Calu3 (cell line): ENCODE data around the gene CHST5. TPM values are rescaled to one million over a fixed set of nuclear protein-coding genes. Genes with fewer than 3 reads are reported as not detected.
"Not testable (repeated sequence)": the region's sequence is repeated elsewhere in the genome, so short reads cannot be mapped to it uniquely, and the experiment has no call there.

Experiments used
- BruUV-seq: library from RNA; stranded (reverse); fragments of 400-500 nt; replicated peaks from 2 replicates; lab custom pipeline; 2021; lab: Mats Ljungman, UMichigan
- CTCF ChIA-PET: fragments of 300-600 bp; sonication (Branson Sonifier 250); formaldehyde crosslinking; loops from one replicate; lab custom pipeline; 2022; ENCODE audit warnings: antibody characterized with exemption; lab: Charles Lee
- DNase-seq: peaks from one replicate; pipeline ENCODE4 v3.0.0; 2022
- H3K27ac Mint-ChIP-seq: one replicate; pipeline ENCODE4 v1.8.0; 2022; ENCODE audit warnings: mixed read lengths; ENCODE audit not compliant: unreplicated experiment
- H3K27me3 Mint-ChIP-seq: one replicate; pipeline ENCODE4 v1.8.0; 2022; ENCODE audit warnings: mixed read lengths; ENCODE audit not compliant: unreplicated experiment
- H3K36me3 Mint-ChIP-seq: one replicate; pipeline ENCODE4 v1.8.0; 2022; ENCODE audit warnings: mild to moderate bottlenecking, moderate library complexity, mixed read lengths; ENCODE audit not compliant: insufficient read depth, unreplicated experiment
- H3K4me1 Mint-ChIP-seq: one replicate; pipeline ENCODE4 v1.8.0; 2022; ENCODE audit warnings: mild to moderate bottlenecking, low read depth, mixed read lengths; ENCODE audit not compliant: unreplicated experiment
- H3K4me3 Mint-ChIP-seq: one replicate; pipeline ENCODE4 v1.8.0; 2022; ENCODE audit warnings: mild to moderate bottlenecking, low read depth, moderate library complexity, mixed read lengths; ENCODE audit not compliant: unreplicated experiment
- H3K9me3 Mint-ChIP-seq: one replicate; pipeline ENCODE4 v1.8.0; 2022; ENCODE audit warnings: low read depth, mixed read lengths; ENCODE audit not compliant: unreplicated experiment
- intact Hi-C: fragments of 100-400 bp; cut with micrococcal nuclease; formaldehyde crosslinking; loops from one replicate; pipeline ENCODE4 v1.10.0; 2022; ENCODE audit not compliant: unreplicated experiment
- total RNA-seq: library from RNA; stranded (reverse); gene quantifications from 2 replicates; pipeline ENCODE4 v1.2.3, GENCODE V29; 2022
- TF ChIP-seq, protein P1 (sequence below): fragments of 200-600 bp; IDR thresholded peaks from one replicate; pipeline ENCODE4 v1.8.0; 2022; ENCODE audit warnings: antibody characterized with exemption; ENCODE audit not compliant: unreplicated experiment

CHST5 gene
- total RNA-seq, 1 experiment from 2014 or later: 0.64 TPM

DNA sequence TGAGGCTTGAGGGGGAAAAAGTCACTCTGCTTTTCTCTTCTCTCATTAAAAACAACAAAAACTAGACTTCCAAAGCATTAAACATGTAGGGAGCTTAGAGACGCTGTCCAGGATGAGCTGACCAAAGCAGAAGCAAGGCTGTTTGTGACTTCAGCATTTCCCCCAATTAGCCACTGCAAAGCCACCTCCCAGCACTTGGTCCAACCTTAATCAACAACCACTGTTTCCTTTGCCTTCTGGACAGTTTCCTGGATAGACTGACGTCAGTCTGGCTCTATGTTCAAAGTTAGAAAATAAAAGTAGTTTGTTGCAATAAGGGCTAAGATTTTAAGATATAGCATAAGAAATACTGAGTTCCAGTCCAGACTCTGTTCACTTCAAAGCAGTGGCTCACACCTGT lies 17.0 kb upstream of the CHST5 start:
- TF ChIP-seq, protein P1, sequence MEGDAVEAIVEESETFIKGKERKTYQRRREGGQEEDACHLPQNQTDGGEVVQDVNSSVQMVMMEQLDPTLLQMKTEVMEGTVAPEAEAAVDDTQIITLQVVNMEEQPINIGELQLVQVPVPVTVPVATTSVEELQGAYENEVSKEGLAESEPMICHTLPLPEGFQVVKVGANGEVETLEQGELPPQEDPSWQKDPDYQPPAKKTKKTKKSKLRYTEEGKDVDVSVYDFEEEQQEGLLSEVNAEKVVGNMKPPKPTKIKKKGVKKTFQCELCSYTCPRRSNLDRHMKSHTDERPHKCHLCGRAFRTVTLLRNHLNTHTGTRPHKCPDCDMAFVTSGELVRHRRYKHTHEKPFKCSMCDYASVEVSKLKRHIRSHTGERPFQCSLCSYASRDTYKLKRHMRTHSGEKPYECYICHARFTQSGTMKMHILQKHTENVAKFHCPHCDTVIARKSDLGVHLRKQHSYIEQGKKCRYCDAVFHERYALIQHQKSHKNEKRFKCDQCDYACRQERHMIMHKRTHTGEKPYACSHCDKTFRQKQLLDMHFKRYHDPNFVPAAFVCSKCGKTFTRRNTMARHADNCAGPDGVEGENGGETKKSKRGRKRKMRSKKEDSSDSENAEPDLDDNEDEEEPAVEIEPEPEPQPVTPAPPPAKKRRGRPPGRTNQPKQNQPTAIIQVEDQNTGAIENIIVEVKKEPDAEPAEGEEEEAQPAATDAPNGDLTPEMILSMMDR: no peak
- CTCF ChIA-PET: interaction anchor here (0.7 to 1.3 kb wide), 3 partner anchors 88 to 1799 kb away, joined by 4 to 7 read pairs (median 6); partner anchors contain the start of gene TMEM170A

DNA sequence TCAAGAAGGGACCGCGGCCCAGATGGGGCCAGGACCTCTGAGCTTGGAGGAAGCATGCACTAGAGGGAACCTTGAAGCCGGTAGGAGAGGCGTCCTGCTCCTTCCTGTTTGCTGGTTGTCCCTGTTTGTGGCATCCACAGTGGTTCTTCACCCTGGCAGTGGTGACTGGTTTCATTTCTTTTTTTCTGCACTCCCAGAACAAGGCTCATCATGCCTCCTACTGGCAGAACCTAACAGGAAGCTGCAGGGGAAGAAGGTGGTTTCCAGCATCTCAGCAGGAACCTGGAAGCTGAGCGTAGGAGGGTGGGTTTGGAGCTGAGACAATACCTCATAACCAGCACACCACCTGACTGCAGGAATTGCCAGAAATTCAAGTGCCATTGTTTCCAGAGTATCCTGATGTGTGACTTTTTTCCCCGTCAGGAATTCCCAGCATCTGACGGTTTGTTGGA lies 14.3 kb upstream of the CHST5 start:
- CTCF ChIA-PET: interaction anchor here (0.6 to 1.3 kb wide), 7 partner anchors 15 to 214 kb away, joined by 3 to 4 read pairs (median 3); no protein-coding TSS in a partner anchor
- Mint-ChIP-seq H3K4me1 (peaks cover 6% of the 10 kb centered on the region), H3K27ac (no peak overlapping the region), H3K27me3 (no peaks in the 10 kb centered on the region), H3K36me3 (peaks cover 14% of the 10 kb centered on the region), H3K9me3 (no peaks in the 10 kb centered on the region), H3K4me3 (no peak overlapping the region)
- no TSS peak for BruUV-seq
- DNase-seq: peak; percentile 43
- TF ChIP-seq, protein P1: peak; percentile 29
- intact Hi-C loops: no loop called here

More for the DNA sequence above, 17.0 kb upstream of the CHST5 start:
- Mint-ChIP-seq H3K27ac (no peak overlapping the region), H3K36me3 (peaks cover 25% of the 10 kb centered on the region), H3K9me3 (no peaks in the 10 kb centered on the region), H3K4me3 (no peak overlapping the region), H3K27me3 (no peaks in the 10 kb centered on the region), H3K4me1 (peaks cover 14% of the 10 kb centered on the region)
- intact Hi-C loops: no loop called here
- no peak for DNase-seq
- no TSS peak for BruUV-seq

DNA sequence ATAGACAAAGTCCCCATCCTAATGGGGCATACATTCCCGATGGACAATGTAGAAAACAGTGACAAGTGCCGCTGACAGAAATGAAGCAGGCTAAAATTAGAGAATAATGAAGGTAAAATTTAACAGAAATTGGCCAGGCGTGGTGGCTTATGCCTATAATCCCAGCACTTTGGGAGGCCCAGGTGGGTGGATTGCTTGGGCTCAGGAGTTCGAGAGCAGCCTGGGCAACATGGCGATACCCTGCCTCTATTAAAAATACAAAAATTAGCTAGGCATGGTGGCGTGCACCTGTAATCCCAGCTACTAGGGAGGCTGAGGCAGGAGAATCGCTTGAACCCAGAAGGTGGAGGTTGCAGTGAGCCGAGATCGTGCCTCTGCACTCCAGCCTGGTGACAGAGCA lies 12.5 kb upstream of the CHST5 start:
- H3K4me1 Mint-ChIP-seq, BruUV-seq, H3K27me3 Mint-ChIP-seq, CTCF ChIA-PET, H3K36me3 Mint-ChIP-seq, H3K4me3 Mint-ChIP-seq, H3K9me3 Mint-ChIP-seq, H3K27ac Mint-ChIP-seq, DNase-seq, intact Hi-C loops: not testable (repeated sequence)

- intact Hi-C loops: no loop called here
- H3K36me3 Mint-ChIP-seq: peaks cover 5% of the 10 kb centered on the region
- H3K4me1 Mint-ChIP-seq: no peaks in the 10 kb centered on the region
- no peak overlapping the region for H3K4me3 Mint-ChIP-seq
- H3K9me3 Mint-ChIP-seq: no peaks in the 10 kb centered on the region
- no TSS peak for BruUV-seq
- no peak overlapping the region for H3K27ac Mint-ChIP-seq
- DNase-seq: no peak
- TF ChIP-seq, protein P1: no peak
- H3K27me3 Mint-ChIP-seq: no peaks in the 10 kb centered on the region
- CTCF ChIA-PET: no interaction called here
Observed at GRCh38 chr16:75546293-75546692, 10.4 kb upstream of the CHST5 start.

DNA sequence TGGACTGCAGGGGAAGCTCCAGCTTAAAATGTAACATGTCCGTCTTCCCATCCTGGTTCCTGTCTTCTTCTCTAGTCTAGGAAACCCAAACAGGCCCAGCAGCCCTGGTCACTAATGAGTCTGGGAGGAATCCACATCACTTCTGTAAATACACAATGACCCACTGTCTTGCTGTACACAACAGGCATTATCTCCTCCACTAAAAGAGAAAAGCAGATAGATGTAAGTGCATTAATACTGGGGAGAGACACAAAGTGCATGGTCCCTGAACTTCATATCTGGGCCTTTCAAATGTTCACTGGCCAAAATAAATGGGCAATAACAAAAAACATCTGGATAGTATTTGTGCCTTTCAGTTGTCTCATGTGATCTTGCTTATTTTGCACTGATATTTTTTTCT lies 10.0 kb upstream of the CHST5 start:
- H3K9me3 Mint-ChIP-seq, H3K4me3 Mint-ChIP-seq, H3K4me1 Mint-ChIP-seq, H3K36me3 Mint-ChIP-seq, BruUV-seq, H3K27me3 Mint-ChIP-seq, CTCF ChIA-PET, H3K27ac Mint-ChIP-seq, DNase-seq, intact Hi-C loops: not testable (repeated sequence)

DNA sequence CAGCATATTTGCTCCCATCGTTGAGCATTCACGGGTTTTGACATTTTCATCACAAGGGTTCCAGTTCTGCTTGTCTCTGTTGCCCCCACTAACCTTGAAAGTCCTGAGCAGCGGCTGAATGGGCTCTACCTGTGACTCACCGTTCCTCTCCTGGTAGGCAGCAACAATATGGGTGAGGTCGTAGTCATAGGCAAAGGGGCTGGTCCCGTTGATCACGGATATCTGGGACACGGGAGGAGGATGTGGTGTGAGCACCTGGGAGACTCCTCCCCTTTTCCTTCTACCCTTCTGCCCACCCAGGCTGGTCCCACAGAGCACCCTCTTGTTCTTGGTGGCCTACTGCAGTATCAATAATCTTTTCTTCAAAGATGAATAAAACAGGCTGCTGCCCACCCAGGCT lies 6.6 kb upstream of the CHST5 start:
- H3K27ac Mint-ChIP-seq, intact Hi-C loops, H3K27me3 Mint-ChIP-seq, DNase-seq, H3K36me3 Mint-ChIP-seq, H3K4me1 Mint-ChIP-seq, H3K9me3 Mint-ChIP-seq, H3K4me3 Mint-ChIP-seq, BruUV-seq: not testable (repeated sequence)
- CTCF ChIA-PET: interaction anchor here (0.7 kb wide), 1 partner anchor 9 kb away, joined by 3 read pairs; no protein-coding TSS in a partner anchor
